Islet precursor cell (in vitro differentiated cells): ENCODE data around the gene RPS25.
"Not testable (repeated sequence)": the region's sequence is repeated elsewhere in the genome, so short reads cannot be mapped to it uniquely, and the experiment has no call there.

Experiments used
- DNase-seq: peaks from one replicate; pipeline ENCODE4 v3.0.0-alpha.2; 2018

The RPS25 gene

DNA sequence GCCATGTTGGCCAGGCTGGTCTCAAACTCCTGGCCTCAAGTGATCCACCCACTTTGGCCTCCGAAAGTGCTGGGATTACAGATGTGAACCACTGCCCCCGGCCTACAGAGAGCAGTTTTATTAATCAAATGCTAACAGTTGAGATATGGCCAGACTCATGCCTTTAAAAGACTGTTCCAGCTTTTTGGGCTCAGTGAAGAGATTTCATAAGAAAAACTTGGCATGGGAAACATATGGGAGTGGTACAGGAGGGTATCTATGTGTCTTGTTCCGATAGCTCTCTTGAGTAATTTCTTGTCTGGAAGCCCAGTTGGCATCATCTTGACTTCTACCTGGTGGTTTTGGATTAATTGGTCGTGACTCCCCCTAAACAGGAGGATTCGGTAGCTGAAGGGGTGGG, 20.7 kb upstream of the RPS25 start:
- DNase-seq: no peak

DNA sequence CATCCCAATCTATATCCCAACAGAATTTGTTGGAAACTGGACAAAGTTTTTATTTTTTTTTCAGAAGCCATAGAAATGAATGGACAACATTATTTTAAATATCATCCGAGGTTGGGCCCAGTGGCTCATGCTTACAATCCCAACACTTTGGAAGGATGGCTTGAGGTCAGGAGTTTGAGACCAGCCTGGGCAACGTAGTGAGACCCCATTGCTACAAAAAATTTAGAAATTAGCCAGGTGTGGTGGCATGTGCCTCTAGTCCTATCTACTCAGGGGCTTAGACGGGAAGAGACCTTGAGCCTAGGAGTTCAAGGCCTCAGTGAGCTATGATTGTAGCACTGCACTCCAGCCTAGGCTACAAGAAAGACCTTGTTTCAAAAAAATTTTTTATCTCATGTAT, 16.7 kb upstream of the RPS25 start:
- no peak for DNase-seq

DNA sequence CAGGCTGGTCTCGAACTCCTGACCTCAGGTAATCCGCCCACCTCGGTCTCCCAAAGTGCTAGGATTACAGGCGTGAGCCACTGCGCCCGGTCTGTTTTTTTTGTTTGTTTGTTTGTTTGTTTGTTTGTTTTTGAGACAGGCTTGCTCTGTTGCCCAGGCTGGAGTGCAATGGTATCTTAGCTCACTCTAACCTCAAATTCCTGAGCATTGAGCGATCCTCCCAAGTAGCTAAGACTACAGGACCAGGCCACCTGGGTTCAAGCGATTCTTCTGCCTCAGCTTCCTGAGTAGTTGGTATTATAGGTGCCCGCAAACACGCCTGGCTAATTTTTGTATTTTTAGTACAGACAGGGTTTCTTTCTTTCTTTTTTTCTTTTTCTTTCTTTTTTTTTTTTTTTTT, 15.3 kb upstream of the RPS25 start:
- peak; percentile 69 for DNase-seq

DNA sequence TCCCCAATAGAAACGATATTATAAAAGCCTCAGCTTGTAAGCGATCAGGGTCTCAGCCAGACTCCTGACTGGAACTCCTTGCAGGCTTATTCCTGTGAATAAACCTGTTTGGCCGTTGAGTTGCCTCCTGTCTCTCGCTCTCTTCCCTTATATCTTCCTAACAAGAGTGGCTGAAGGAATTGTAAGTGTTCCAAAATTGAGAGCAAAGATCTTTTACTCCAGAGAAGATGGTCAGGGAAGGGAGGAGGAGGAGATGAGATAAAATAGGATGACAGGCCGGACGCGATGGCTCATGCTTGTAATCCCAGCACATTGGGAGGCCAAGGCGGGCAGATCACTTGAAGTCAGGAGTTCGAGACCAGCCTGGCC, 13.8 kb upstream of the RPS25 start:
- DNase-seq: no peak

DNA sequence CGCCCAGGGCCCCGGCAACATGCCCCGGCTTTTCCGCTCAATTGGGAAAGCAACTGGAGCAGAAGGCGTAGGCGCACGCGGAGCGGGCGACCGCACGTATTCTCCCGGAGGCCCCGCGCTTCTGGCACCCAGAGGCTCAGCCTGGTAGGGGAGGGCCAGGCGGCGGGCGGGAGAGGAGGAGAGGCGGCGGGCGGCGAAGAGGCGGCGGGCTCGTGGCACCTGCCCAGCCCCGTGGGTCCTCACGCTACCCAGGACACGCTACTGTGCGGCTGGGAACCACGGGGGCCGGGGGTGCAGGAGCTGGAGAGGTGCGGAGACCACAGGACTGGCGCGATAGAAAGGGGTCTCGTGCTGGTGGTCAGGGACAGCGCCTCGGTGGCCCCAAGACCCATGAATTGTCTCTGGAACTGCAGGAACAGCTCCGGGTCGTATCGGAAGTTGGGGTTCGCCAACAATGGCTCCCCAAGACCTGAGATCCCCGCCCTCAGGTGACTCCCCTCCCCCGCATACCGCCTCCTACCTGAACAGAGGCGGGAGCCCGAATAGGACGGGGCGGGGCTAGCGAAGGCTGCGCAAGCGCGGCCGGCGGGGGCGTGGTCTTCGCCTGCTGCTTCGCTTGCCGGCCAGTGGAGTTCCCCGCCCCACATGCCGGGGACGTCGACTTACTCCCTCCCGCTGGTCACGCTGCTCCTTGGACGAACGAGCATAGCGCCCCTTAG, 12.3 kb upstream of the RPS25 start, which contains the start of gene SLC37A4:
SLC37A4 (minus strand) TSS at position 549 of the 719 bp plus-strand sequence.
- peak; percentile 99 for DNase-seq

DNA sequence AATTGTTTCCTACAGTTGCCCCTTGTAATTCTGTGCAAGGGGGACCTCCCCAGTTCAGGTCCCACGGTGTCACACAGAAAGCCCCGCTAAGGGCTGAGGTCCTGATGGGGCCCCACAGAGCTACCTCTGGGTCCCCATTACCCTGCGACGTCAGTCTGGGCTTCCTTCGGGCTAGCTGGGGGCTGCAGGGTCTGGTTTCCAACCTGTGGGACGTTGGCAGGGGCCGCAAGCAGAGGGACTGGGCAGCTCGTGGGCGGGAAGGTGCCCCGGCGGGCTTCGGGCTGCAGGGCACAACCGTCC, 11.8 kb upstream of the RPS25 start:
- DNase-seq: no peak

DNA sequence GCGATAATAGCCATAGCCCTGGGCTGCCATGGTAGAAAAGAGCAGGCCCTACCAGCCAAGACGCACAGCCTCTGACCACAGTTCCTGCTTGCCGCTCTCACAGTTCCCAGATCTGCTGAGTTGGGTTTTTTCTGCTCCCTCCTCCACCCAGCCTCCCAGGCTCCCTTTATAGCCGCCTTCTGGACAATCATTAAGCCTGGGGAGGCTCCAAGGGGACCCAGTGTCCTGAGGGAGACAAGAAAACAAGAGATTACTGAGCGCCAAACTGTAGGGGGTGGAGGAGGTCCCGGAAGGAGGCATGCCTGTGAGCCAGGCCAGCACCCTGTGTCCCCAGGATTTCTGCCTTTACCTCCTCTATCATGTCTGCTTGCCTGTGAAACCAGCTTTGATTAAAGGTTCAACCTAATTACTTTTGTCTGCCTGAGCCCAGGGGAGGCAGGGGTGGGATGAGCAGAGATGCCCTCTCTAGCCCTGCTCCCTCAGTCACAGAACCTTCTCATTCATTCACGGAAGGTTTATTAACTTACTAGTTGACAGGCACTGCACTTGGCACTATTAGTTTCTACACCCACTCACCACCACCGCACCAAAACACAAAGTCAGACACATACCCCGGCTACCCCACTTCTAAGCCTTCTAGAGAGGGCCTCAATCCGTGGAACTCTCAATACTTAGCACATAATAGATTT, 11.3 kb upstream of the RPS25 start:
- DNase-seq: peak; percentile 67

DNA sequence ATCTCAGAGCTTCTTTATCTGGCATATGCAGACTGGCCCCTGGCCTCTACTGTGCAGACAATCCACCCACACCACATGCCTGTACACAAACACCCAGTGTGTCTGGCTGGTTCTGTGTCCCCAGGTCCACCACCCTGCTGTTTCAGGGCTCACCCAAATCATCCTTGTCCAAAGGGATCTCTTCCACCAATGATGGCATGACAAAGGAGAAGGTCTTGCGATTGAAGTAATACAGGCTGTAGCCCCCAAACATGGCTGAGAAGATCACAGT, 10.9 kb upstream of the RPS25 start:
- DNase-seq: no peak

DNA sequence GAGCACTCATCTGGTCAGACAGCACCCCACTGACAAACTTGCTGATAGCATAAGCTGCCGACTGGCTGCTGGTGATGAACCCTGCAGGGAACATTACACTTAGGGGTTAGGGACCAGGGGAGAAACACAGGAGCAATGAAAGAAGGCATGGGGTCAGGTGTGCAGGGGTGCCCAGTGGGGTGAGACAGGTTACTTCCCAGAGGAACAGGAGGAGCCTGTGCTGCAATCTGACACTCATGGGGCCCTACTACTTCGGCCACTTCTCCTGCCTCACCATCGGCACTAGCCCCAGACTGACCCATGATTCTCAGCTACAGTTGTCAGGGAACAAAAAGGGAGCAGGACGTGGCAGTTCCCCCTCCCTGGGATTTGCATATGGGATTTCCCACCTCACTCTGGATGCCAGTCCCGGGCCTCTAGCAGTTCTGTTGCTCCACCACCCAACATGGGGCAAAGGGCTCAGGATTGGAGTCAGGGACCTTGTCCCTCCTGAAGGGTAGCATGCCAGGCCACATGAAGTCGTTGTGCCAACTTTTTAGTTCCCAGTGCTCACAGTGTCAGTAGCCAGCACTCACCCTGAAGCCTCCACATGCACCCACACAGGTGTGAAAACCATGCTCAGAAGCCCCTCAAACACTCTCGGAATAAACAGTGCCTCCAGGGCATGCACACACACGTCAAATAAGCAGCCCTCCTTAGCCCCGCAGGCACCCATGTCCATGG, 10.4 kb upstream of the RPS25 start:
- no peak for DNase-seq

DNA sequence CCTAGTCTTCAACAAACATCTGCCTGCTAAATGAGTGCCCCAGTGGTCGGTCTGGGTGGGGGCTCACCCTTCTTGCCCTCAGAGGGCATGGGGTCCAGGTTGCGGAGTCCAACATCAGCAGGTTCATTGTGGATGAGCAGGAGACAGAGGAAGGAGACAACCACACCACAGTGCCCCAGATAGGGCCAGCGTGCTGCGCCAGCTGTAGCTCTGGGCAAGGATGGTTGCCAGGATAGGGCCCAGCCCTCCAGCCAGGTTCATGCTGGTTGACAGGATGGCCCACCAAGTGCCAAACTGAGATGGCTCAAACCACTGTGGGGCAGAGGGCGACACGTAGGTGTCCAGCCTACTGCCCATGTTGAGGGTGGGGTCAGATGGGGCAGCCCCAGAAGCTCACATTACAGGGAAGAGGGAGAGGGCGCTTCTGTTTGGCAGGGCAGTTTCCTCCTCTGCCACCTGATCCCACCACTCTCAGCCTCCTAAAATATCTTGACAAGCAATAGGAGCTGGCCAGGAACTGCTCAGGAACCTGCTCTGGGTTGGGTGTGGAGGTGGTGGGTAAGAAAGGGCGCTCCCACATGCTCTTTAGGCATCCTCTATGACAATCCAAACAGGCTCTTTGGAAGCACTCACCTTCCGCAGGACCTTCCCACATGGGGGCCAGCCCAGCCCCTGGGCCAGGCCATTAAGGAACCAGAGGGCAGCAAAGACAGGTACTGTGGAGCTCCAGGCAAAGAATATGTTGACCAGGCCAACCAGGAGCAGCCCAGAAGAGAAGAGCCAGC, 9.6 kb upstream of the RPS25 start:
- DNase-seq: no peak

DNA sequence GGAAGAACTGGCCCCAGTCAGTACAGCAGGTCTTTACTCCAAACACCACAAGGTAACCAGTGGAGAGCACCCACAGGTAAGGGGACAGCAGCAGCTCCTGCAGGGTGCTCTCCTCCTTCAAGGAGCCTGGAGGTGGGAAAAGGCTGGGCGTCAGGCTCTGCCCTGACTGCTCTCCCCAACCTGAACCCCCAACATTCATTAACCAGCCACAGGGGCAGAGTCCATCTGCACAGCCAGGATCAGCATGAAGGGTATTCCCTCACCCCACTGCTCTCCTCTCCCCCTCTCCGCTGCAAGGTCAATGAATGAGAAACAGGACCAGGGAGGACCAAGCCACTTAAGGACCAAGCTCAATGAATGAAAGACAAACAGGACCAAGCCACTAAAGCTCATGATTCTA, 8.8 kb upstream of the RPS25 start:
- no peak for DNase-seq

DNA sequence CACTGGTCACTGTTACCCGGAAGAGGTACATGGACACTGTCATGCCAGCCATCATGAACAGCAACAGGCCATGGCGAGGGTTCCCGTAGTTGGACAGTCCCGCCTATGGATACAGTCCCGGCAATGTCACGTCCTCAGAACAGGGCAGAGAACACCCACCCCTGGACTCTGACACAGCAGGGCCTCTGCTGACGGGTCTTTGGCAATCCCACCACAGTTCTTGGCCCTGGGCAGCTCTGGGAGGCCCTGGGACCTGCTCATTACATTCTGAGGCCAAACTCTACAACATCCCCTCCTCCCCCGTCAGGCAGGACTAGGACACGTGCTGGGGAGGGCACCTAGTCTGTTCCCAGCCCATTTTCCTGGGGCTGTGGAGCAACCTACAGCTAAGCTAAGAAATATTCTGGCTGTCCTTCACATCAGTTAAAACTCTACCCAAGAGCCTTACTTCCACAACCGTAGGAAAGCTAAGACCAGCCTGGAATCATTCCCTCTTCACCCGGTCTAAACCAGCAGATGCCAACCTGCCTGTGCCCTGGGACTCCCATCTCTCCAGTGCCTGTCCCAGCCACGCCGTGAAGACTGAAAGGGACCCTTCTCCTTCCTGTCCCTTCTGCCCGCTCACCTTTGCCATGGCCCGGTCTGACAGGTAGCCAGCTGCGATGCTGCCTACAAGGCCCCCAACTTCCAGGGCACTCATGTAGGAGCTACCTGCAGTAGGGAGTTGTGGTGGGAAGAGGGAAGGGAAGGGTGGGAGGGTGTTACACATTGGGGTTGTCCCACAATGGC, 8.0 kb upstream of the RPS25 start:
- no peak for DNase-seq

DNA sequence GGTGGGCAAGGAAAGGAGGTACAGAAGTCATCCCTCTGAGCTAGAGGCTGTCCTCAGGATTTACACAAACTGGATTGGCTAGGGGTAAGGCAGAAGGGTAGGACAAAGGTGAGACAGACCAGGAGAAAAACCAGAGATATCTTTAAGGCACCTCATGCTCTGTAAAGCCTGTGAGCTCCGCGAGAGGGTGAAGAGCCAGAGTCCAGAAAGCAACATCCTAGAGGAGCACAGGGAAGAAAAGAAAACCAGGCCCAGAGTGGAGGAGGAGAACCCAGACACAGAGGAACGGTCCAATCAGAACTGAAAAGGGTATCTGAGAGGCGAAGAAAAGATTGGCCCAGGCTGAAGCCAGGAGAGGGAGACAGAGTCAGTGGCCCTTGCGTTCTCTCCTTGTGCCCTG, 7.4 kb upstream of the RPS25 start:
- DNase-seq: no peak

DNA sequence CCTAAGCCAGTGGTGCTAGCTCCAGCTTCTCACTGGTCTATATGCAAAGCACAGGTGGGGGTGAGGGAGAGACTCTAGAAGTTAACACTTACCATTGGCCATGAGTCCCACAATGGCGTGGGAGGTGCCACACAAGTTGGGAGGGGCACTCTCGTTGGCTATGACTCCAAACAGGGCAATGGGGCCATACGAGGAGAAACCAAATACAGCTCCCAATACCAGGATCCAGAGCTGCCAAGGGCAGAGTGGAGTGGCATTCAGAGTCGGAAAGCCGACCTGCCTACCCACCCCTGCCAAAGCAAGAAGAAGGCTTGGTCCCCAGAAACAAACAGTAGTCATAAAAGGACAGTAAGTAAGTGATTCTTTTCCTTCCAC, 6.9 kb upstream of the RPS25 start:
- no peak for DNase-seq

DNA sequence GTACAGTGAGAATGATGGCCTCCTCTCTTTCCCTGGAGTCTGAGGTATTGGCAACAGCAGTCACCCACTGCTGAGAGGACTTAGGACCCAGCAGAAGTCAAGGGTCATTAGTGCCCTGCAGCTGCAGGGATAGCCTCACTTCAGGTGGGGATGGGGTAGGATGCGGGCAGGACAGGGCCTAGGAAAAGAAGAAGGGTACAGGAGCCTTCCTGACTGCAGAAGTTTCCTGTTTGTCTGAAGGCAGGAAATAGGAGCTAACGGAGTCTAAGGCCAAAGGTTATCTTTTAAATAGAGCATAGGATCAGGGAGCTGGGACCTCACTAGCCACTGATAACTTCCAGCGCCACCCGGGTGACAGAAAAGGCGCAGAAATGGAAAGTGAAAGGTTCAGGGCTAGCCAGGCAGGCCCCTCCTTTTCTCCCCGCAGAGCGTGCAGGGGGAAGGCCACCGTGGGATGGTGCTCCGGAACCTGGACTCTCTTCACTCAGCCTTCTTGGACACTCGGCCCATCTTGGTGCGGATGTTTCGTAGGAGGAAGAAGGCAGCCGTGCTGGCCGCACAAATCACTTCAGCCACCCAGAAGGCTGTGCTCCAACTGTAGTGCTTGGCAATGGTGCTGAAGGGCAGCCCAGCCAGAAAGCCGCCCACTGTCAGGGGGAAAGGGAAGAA, 6.4 kb upstream of the RPS25 start:
- no peak for DNase-seq

DNA sequence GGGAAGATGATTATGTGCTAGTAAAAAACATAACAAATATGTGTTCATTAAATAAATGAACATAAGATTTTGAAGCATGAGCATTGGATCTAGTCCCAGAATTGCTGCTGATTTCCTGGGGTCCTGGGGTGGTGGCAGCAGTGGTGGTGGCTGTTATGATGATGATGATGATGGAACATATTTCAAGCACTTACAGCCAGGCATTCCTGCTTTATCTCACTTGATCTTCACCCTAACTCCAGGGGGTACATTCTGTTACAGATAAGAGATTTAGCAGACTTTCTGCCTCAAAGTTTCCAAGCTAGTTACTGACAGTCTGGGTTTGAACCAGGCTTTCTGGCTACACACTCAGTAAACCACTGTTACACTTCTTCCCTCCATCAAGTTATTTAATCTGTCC, 5.6 kb upstream of the RPS25 start:
- DNase-seq: no peak

DNA sequence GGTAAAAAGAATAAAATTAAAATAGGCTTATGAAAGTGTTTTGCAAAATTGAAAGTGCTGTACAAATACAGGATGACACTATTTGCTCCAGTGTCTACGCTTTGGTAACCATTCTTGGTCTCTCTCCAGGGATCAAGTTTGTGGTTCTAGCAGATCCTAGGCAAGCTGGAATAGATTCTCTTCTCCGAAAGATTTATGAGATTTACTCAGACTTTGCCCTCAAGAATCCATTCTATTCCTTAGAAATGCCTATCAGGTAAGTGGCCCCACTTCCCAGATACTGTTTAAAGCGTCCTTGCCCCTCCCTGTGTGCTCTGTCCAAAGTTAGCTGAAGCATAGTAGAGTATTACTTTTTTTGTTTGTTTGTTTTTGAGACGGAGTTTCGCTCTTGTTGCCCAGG, 3.5 kb upstream of the RPS25 start:
- no peak for DNase-seq

DNA sequence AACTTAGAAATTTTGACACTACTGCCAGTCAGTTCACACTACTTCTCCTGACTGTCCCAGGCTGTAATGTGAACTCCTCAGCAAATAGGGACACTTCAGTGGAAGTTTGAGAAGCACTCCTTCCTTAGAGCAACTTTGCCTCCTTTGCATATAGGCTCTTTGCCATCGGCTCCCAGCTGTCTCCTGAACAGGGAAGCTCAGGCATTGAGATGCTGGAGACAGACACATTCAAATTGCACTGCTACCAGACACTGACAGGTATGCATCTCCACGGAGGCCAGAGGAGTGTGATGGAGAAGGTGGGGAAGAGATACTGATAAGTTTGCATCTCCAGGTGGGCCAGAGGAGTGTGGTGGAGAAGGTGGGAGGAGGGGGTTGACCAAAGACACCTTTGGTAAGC, 1.9 kb upstream of the RPS25 start:
- DNase-seq: no peak

DNA sequence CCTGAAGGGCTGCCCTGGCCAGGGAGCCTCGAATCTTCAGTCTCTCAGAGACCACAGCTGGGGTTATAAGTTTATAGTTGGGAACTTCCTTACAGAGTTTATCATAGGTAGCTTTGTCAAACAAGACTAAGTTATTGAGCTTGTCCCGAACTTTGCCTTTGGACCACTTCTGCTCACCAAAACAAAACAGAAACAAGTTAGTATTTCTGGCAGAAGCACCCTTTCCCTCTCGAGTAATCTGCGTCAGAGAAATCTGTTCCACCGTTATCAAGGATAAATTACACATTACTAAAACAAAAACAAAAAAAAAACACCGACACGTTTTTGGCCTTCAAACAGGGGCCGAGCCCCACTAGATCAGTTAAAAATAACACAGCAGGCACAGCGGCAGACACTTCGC, 766 bp downstream of the RPS25 start:
- not testable (repeated sequence) for DNase-seq

DNA sequence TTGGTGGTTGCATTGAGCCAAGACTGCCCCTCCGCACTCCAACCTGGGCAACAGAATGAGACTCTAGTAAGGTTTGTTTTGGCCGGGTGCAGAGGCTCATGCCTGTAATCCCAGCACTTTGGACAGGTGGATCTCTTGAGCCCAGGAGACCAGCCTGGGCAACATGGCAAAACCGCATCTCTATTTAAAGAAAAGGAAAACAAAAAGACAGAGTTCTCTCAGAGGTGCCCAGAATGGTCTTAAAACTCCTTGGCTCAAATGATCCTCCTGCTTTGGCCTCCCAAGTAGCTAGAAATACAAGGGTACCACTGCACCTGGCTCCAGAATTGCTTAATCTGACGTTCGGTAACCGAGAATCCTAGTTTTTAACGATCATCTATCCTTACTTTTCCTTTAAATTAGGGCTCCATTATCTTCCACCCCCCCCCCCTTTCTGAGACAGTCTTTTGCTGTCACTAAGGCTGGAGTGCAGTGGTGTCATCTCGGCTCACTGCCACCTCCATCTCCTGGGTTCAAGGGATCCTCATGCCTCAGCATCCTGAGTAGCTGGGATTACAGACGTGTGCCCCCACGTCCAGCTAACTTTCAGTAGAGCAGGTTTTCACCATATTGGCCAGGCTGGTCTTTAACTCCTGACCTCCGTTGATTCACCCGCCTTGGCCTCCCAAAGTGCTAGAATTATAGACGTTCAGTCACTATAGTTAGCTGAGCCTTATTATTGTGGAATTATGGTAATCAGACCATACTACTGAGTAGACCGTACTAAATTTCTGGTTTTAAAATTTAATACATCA, 1.7 kb downstream of the RPS25 start:
- no peak for DNase-seq

DNA sequence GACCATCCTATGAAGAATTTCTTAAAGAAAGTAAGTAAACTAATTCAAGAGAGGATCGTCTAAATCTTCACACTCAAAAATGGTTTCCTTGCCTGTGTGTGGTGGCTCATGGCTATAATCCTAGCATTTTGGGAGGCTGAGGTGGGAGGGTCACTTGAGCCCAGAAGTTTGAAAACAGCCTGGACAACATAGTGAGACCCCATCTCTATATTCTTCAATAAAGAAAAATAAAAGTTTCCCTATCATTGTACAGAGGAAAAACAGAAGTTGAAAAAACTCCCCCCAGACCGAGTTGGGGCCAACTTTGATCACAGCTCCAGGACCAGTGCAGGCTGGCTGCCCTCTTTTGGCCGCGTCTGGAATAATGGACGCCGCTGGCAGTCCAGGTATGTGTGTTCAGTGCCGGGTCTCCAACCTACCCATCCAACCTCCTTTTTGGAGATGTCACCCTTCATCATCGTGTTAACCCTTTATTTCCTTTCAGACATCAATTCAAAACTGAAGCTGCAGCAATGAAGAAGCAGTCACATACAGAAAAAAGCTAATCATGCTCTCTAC, 3.0 kb downstream of the RPS25 start:
- DNase-seq: no peak
